AML-193 (cell line): ENCODE measurements around the gene ZC3H4.

Experiments used
- DNase-seq, 2 experiments: peaks; one replicate each; lab custom pipeline; 2025; lab: John Stamatoyannopoulos, UW

ZC3H4 gene

DNA sequence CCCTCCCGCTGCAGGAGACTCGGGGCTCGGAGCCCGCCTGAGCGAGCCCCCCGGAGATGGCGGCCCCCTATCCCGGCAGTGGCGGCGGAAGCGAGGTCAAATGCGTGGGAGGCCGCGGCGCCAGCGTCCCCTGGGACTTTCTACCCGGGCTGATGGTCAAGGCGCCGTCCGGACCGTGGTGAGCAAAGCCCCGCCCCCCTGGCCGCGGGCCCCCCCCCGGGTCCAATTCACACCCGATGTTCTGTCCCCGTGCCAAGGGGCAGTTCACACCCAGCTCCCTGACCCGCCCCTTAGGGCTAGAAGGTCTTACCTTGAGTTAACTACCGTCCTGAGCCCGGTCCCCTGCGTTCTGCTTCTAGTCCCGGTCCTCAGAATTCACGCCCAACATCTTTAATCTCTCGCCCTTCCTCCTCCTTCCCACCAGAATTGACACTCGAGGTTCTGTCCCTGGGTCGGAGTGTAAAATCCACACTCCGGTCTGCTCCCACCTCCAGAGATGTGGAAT lies 92.5 kb downstream of the ZC3H4 start:
- no peak for DNase-seq

DNA sequence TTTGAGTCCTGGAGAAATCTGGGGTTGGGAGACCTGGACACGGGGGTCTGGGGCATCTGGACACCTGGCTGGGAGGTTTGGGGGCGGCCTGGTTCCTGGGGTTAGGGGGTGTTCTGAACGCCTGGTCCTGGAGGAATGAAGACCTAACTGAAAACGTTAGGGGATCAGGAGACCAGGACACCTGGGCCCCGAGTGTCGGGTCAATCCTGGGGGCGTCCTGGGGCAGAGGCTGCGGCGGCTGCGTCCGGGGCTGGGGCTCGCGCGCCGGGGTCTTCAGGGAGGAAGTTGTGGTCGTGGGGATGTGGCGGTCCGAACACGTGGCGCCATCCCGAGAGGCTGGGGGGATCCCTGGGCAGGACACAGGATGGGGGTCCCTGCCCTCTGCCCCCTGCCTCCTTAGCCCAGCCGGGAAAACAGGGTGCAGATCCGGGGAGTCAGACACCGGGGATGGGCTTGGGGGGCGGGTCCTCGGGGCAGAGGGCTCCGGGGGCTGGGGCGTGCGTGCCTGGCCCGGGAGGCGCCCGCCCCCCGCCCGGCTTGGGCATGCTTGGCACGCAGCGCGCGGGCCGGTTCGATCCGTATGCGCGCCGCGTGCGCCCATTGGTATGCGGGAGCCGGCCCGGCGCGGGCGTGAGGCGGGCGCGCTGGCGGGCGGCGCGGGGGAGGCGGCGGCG lies 93.3 kb downstream of the ZC3H4 start:
- DNase-seq, result no peak

DNA sequence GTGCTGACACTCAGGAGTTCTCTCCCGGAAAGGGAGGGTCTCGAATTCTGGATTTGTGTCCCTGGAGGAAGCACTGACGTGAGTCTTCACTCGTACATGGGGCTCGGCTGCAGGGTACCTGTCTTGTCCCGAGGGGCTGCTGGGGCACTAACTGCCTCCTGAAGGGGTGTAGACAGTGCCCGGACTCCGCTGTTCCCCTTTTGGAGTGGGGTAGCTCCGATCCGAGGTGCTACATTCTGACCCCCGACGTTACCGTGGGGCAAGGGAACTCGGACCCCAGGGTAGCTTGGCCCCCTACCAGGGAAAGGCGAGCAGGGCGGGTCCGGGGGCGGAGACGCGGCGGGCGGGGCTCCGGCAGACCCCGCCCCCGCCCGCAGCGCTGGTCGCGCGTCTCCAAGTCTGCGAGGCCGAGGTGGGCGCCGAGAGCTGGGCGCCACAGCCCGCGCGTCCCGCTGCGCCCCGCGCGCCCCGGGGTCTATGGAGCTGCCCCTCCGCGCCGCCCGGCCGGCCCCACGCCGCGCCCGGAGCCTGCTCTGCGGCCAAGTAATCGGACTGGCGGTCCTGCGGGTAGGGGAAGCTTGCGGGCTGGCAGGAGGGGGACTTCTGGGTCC lies 94.0 kb downstream of the ZC3H4 start, which contains the start of gene NPAS1:
Gene NPAS1 (plus strand): TSS at position 407 of the 611 bp plus-strand sequence. CDS start 1,211 bp downstream, outside the sequence.
- no peak for DNase-seq

DNA sequence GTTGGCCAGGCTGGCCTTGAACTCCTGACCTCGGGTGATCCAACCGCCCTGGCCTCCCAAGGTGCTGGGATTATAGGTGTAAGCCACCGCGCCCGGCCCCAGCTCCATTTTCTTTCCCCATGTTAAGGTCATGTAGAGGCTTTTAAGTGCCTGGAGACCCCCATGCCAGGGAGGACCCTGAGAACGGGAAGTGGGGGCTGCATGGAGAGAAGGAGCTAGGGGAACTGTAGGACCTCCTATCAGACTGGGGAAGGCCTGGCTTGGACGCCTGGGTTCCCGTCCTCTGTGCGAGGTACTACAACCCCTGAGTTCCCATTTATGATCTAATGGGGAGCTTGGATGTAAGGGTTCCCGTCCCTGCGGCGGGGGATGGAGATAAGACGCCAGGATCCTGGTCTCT lies 94.7 kb downstream of the ZC3H4 start:
- DNase-seq, result no peak
